GM13976 (cell line): ENCODE results near the gene C7orf25.

Experiments used
- DNase-seq: peaks from one replicate; pipeline ENCODE4 v3.0.0; 2012; ENCODE audit warnings: low spot score
- in situ Hi-C: fragments of 300-500 bp; cut with MboI; formaldehyde crosslinking; loops from one replicate; pipeline ENCODE4 v1.12.0; 2022; ENCODE audit warnings: low sequenced_read_pairs, mixed read lengths, inconsistent platforms; ENCODE audit not compliant: unreplicated experiment
- TF ChIP-seq, protein P1 (sequence below): IDR thresholded peaks from 2 replicates; pipeline ENCODE4 v1.5.1; 2012; ENCODE audit warnings: borderline replicate concordance, mild to moderate bottlenecking; ENCODE audit not compliant: insufficient read depth; ENCODE audit errors: extremely low read depth, missing control alignments, control extremely low read depth

The C7orf25 gene

DNA sequence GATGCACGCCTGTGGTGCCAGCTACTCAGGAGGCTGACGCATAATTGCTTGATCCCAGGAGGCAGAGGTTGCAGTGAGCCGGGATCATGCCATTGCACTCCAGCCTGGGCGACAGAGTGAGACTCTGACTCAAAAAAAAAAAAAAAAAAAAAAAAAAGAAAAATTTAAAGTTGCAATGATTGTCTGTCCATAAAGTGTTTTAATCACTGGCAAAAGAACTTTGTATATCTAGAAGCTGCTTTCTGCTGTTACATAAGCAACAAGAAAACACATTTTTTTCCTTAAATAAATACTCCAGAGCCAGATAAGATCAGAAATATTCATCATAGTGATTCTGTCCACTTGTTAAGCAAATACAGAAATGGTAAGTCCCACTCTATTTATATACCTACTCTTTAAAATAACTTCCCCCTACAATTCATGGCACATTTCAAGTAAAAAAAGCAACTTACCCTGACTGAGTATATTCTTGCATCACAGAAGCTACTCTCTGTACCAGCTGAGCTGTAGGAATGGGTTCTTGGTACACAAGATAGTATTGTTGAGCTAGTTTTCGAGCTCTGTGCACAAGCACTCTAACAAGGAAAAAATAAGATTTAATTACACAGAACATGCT, 12.5 kb upstream of the C7orf25 start:
- TF ChIP-seq, protein P1, sequence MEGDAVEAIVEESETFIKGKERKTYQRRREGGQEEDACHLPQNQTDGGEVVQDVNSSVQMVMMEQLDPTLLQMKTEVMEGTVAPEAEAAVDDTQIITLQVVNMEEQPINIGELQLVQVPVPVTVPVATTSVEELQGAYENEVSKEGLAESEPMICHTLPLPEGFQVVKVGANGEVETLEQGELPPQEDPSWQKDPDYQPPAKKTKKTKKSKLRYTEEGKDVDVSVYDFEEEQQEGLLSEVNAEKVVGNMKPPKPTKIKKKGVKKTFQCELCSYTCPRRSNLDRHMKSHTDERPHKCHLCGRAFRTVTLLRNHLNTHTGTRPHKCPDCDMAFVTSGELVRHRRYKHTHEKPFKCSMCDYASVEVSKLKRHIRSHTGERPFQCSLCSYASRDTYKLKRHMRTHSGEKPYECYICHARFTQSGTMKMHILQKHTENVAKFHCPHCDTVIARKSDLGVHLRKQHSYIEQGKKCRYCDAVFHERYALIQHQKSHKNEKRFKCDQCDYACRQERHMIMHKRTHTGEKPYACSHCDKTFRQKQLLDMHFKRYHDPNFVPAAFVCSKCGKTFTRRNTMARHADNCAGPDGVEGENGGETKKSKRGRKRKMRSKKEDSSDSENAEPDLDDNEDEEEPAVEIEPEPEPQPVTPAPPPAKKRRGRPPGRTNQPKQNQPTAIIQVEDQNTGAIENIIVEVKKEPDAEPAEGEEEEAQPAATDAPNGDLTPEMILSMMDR: no peak
- no peak for DNase-seq
- in situ Hi-C loops: no loop called here

DNA sequence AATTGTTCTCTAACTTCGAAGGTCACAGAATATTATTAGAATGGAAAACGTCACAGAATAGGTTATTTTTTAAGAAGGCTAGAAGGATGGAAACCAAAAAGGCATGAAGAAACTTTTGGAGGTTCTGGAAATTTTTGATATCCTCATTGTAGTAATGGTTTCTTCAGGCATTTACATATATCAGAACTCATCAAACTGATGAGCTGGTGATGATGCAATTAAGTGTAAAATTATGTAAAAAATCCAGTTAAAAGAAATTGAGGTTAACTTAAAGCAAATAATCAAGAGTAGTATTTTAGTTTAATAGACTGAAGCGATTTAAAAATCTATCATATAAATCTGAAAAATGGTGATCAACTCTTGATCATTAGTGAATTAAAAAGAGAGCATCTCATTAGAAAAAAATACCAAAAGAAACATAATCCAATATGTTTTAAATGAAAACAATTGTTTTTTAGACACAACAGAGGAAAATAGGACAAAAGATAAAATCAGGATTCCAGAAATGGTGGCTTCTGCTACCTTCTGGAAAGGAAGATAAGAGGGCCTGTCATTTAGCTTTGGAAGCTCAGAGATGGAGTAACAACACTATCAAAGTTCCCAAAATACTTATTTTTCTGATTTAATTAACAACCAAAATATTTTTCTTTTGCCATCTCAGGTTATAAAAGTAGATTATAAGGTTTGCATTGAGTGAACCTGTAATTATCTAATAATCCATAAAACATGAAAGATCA, 10.3 kb upstream of the C7orf25 start:
- in situ Hi-C loops: no loop called here
- DNase-seq: no peak
- TF ChIP-seq, protein P1: no peak

DNA sequence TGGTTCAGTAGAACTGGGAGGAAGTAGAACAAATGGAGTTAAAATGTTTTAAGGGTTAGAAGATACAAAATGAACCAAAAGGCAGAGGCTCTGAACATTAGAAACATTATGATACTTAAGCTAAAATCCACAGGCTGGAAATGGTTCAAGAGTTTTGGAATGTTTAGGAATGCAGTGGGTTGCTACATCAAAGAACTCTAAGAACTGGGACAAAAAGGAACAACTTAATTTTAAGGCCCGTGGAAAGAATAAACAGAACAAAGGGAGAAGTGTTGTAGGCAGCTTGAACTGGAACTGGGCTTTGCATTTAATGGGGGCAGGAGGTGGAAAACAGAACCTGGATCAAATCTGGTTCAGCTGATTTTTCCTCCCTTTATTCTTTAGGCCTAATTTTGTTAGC, 3.5 kb upstream of the C7orf25 start:
- TF ChIP-seq, protein P1: no peak
- in situ Hi-C loops: no loop called here
- no peak for DNase-seq

DNA sequence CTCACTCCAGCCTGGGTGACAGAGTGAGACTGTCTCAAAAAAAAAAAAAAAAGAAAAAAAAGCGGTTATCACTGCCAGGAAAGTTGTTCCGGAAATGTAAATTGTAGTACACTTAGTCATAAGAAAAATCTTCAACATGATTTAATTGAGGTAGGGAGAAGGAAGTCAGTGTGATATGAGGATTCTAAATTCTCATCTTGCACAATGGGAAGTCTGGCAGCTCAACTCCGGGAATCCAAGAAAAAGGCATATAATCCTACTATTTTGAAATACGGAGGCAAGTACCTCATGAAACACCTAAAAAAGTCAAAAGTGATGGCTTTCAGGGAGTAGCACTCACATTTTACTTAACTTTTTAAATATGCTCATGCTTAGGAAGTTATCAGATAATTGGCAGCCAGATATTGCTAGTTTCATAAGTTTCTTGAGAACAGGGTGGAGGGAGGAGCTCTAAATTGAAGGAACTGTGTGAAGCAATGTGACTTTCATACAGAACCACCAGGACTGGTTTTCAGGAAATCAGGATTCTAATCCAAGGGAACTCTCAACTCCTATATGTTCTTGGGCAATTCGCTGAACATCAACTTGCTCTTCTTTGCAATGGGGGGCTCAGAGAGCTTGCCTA, 2.7 kb upstream of the C7orf25 start:
- in situ Hi-C loops: no loop called here
- TF ChIP-seq, protein P1: no peak
- no peak for DNase-seq

DNA sequence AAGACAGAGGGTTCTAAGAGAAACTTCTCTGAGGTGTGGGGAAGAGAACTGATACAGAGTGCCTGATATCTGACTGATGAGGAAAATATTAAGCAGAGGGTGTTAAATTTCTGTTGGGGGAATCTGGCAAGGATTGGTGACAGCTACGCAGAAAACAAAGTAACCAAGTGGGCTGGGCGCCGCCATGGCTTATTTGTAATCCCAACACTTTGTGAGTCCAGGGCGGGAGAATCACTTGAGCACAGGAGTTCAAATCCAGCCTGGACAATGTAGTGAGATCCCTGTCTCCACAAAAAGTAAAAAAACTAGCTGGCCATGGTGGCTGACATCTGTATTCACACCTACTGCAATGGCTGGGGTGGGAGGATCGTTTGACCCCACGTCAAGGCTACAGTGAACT, 2.1 kb upstream of the C7orf25 start:
- DNase-seq: no peak
- in situ Hi-C loops: no loop called here
- TF ChIP-seq, protein P1: no peak

DNA sequence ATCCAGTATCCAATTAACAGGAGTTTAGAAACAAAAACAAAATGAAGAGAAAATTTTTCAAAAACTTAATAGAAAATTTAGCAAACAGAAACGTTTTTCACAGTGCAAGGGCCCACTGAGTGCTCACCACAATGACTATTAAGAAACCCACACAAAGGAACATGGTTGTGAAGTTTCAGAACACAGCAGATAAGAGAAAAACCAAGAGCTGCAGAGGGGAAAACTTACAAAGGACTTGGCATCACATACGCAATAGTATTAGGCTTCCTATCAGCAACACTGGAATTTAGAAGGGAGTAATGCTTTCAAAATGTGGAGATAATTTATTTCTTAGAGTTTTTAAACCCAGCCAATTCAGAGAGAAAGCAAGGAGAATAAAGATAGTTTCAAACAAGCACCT, 1.7 kb upstream of the C7orf25 start:
- no peak for DNase-seq
- TF ChIP-seq, protein P1: no peak
- in situ Hi-C loops: no loop called here
